Hematopoietic multipotent progenitor cell treated with erythropoietin and hydrocortisone succinate and interleukin-3 and kit ligand, for 6 days (in vitro differentiated cells): Measurements from ENCODE around the gene GRM5.

Source experiments
- DNase-seq: peaks from one replicate; pipeline ENCODE4 v3.0.0-alpha.2; 2015

The GRM5 gene

DNA sequence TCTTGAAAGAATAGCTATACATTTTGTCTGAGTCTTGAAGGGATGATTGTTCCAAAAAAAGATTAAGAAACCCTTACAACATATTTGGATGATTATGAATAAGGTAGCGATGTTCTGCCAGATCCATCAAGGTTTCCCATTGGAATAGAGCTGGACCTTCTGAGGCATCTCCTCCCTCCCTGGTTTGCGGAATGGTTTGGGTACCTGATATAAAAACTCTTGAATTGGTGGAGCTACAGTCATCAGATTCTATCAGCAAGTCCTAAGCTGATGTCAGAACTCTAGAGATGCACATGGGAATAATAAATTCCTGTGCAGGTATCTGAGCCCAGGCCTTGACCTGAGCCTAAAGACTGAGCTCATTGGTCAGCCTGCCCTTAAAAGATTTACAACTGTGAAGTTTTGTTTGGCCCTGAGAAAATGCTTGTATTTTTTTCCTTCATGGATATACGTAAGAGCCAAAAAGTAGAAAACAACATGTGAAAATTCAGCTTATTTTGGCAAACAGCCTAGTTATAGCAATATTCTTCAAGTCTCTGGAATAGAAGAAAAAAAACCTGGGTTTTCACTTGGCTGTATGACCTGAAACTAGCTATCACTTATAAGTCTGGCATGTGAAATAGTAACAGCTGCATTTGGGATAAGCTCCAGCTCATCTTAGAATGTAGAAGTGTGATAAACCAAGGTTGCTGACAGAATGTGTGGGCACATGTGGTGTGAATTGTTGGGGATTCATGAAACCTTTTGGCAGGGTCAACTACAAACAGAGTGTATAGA is 462.5 kb downstream of the GRM5 start:
- DNase-seq = no peak

DNA sequence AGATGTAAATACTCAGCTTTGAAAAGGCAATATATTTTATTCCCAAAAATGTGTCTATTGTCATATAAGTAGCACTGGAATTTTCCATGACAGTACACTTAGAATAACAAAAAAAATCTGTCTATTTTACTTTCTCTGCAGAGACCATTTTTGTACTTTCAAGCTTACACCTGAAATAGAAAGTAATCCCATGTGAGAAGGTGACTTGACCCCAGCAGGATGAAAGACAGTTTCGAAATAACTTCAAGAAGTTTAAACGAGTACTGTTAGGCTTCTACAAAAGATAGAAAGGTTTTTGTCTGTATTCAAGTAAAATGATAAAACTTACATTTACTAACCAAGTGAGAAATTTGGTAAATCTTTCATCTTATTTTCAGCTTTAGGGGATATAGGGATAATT is 468.4 kb downstream of the GRM5 start:
- DNase-seq = no peak

DNA sequence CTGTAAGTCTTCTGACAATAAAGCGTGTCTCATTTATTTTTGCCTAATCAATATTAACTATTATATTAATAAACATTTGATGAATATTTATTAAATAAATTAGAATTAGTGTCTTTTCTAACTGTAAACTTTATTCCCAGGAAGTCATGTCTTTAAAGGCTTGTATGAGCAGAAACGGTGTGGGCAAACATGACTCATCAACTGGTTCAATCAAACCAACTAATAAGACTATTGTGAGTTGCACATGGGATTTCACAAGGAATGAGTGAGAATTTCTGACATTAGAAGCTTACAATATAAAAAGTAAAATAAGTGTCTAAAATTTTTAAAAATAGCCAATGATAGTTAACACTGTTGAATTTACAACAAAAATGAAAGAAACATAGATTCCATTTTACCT is 469.0 kb downstream of the GRM5 start:
- DNase-seq = no peak

DNA sequence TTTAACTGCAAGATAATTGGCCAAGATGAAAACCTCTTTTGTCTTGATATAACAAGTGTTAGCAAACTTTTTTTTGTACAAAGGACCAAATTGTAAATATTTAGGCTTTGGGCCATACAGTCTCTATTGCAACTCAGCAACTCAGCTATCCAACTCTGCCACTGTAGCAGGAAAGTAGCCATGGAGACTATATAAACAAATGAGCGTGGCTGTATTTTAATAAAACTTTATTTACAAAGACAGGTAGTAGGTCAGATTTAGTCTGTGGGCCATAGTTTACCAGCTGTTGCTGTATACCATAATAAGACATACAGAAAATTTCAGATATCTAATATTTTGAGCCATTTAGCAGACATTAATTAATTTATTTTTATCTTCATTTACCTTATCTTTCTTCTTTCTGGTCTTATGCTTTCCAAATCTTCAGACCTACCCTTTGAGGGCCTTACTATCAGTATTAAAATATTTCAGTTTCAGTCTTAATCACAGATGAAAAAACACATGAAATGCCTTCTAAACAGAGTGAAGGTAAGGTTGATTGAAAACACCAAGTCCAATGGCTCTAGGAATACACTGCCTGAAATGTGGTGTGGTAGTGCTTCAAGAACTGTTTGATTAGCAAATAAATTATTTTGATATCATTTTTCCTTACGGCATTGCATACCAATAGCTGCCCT is 471.4 kb downstream of the GRM5 start:
- DNase-seq = no peak

DNA sequence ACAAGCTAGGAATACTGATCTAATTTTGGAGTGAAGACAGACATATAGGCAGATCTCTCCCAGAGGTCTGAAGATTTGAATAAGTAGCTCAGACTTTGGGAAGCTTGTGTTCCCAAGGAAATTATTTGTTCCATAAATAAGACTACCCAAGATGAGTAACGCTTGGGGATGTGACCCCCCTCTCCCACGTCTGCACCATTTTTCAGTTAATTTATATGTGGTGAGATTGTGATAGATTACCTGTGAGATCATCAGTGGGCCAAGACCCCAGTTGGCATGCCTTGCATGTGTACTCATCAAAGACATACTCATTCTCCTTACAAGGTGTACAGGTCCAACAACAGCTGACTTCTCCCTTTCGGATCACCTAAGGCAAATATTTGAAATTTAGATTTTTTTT is 475.4 kb downstream of the GRM5 start:
- no peak for DNase-seq

DNA sequence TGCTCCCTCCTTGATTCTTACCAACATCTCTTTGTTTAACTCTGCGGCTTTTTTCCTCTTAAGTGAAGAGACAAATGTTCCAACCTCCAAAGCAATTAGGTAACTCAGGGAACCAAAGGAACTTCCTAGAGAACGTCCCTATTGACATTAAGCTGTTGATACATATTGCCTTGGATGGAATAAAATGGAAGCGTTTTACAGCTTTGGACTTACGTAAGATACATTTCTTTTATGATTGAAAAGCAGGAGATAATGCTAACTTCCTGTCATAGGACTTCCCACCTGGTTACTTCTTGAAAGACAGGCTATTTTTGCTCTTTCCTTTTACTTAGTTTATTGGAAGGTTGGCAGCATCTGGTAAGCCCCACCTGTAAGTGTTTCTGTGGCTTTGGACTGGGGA is 482.5 kb downstream of the GRM5 start:
- no peak for DNase-seq

DNA sequence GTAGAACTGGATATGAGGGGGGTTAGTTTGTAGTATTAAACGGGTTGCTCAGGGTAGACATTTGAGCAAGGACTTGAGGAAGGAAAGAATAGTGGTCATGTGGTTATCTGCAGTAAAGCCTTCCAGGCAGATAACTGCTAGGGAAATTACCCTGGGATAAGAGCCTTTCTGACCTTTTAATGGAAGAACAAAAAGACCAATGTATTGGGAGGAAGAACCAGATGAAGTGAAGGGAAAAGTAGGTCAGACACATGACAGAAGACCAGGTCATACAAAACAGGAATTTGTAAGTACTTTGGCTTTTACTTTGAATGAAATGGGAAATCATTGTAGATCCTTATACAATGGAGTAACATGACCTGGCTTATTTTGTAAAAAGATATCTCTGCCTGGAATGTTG is 486.3 kb downstream of the GRM5 start:
- DNase-seq = no peak

DNA sequence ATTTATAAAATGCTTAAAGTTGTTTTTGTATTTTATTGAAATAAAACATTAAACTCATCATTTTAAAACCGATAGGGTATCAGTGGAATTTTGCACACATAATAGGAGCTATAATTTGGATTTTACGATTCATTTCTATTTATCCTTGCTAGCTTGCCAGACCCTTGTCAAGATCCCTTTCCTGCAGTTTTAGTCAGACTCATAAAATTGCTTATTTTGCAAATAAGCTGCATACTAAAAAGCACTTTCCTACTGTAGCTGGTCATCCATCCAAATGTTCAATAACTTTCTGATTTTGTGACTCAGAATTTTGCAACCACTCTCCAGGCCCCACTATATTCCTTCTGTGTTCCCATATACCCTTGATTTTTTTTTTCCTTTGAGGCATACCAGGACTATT is 489.0 kb downstream of the GRM5 start:
- DNase-seq = no peak

DNA sequence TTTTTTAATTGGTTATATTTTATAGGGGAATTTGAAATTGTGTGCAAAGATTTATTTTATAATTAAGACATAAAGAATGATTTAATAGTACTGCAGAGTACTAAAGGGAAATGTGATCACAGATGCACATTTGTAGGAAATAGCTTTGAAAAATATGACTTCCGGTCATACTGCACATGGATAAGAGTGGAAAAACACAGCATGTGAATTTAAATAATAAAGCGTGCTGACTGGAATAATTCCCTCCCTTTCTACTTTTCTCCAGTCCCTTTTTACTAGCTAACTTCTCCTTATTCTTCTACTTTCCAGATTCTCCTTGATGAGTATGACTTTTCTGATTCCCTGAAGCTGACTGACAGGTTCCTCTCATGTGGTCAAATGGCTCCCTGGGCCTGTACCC is 489.9 kb downstream of the GRM5 start:
- no peak for DNase-seq

DNA sequence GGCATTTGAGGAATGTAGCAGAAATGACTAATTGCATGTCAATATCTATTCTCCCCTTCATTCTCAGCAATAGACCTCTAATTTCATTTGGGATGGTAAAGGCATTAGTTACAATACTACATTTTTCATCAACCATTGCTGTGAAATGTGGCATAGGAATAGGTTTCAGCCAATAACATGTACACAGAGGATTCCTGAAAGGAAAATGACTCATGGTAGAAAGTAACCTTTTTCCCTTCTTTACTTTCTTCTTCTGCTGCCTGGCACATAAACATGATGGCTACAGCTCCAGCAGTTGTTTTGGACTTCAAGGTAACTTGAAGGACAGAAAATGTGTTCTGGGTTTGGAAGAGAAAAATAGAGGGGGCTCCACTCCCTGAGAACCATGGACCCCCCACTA is 496.4 kb downstream of the GRM5 start:
- no peak for DNase-seq

DNA sequence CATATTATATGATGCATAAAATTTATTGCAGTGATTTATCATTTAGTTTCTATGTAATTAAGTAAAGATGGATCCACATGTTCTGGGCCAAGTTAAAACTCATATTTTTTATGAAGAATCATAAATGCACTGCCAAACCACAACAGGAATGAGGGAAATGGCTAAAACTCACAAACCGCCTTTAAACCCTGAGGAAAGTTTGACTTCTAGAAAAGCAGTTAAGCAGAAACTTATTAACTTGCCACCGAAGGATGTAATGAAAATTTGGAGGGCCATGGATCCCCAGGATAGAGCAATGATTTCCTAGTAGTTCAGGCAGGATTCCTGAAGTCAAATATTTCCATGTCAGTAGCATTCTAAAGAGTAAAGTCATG is 510.0 kb downstream of the GRM5 start:
- DNase-seq = no peak

DNA sequence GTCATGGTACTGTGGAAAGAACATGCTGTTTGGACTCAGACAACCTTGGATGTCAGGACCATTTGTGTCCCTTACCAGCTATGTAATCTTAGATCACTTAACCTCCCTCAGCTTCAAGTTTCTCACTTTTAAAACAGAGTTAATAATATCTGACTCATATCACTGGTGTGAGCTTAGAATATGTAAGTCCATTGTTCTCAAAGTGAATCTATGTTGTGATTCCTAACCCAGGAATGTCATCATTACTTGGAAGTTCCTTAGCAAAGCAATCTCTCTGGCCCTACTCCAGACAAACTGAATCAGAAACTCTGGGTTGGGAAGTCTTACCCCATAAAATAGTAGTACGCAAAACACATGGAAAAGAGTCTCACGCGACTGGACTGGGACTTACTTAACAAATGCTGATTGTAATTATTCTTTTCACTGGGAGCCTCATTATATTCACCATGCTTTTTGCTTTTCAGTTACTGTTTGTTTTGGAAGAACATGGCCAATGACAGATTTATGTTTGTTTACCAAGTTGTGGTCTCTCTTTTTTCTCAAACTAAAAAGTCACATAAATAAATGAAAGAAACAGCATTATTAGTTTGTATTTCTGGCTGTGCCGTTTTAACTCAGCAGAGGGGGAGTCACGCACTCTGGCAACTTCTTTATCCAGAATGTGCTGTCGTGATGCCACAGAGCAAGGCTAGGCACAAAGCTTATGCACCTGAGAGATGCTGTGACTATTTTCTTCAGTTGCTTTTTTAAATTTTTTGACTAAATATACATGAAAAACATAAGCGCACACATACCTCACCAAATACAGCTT is 510.6 kb downstream of the GRM5 start:
- no peak for DNase-seq

DNA sequence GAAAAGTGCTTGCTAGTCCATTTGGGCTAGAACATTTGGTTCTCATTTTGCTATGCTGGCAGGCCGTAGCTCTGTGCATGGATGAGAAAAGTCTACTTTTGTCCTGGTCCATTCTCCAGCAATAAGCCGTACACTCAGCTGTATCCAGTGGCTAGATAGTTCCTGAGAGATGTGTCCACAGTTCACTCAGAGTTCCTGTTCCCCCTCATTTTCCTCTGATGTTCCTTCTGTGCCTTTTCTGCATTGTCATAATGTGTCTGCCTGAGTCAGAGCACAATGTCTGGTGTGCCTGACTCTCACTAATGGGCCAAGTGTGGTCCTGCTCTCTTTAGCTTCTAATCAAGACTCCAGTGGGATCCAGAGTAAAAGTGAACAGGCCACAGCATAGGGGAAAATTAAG is 512.6 kb downstream of the GRM5 start:
- DNase-seq = no peak

DNA sequence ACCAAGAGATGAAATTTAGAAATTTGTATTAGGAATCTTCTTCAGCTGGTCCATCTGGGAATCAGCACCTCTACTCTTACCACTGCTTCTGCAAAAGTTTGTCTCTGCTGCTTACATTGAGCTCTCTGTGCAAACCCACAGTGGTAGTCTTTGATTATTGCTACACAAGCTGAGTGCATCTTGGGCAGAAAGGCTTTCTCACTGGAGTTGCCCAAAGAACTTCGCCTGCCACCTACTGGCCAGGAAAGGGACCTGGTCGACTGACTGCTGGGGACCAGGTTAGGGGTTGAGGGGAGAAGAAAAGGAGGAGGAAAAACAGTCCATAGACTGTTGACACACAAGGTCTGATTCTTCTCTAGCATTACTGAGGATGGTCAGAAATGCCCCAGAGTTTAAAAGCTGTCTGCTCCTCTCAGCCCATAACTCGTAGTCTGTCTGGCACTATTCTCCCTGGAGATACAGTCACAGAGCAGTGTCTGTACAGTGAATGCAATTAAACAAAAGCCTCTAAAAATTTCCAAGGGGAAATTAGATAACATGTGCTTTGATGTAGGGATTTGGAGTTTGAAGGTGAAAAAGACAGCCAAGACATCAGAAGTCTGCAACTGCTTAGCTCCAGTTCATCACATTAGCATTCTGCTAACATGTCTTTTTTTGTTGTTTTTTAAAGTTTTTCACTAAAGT is 513.3 kb downstream of the GRM5 start:
- peak; percentile 76 for DNase-seq

DNA sequence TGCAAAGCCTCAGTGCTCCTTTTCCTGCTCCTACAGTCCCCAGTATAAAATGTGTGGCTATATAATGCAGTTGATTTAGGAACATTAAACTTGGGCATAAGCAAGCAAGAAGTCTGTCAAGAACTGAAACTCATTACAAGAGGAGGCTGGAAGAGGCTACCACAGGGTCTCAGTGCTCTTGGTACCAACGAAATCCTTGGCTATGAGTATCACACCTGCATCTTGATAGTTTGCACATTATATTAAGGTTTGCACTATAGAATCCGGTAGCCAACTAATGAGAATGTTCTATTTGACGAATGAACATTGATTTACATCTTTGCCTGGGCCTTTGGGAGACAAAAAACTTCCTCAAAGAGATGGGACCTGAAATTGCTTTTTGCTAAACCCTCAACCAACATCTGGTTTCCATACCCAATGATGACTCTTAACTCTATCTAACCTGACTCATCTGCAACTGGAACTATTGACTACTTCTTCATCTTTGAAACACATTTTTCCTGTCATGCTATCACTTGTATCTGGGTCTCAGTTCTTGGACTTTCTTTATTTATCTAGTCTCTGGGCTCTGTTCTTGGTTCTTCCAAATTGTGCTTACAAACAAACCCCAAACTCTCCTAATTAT is 521.0 kb downstream of the GRM5 start:
- DNase-seq = no peak

DNA sequence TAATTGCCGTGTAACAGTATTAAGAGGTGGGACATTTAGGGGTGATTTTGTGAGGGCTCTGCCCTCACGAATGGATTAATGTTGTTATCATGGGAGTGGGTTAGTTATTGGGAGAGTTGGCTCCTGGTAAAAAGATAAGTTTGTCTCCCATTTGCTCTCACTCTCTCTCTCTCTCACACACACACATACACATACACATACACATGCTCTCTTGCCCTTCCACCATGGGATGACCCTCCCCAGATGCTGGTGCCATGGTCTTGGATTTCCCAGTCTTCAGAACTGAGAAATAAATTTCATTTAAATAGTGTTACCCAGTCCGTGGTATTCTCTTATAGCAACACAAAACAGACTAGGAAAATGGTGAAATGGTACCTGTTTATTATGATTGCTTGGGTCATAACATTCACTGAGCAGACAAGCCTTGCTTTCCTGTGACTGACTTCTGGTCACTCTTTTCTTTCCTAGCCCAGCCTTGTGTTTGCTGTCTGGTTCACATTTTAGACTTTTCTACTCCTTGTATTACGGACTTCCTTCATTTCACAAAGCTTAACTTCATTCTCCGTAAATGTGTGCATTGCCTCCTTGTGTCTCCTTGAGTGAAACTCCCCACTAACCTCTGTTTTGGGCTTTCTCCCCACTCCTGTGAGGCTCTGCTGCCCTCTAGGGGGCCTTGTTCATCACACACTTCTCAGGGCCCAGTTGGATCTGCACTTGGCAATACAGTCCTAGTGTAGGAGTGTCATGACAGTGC is 521.7 kb downstream of the GRM5 start:
- peak; percentile 92 for DNase-seq

DNA sequence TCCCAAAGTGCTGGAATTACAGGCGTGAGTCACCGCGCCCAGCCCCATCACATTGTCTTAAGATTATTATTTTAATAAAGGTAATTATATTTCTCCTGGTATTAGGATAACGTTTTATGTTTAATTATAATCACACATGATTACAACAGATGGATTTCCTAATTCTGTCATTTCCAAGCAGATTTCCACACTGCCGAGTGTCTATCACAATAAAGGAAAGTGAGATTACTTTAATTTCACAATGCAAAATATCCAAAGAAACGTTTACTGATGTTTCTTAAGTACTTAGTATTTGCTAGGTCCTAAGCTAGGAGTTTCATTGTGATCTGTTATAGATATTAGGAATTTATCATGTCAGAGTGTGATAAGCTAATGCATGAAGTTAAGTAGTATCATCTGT is 524.8 kb downstream of the GRM5 start:
- no peak for DNase-seq

DNA sequence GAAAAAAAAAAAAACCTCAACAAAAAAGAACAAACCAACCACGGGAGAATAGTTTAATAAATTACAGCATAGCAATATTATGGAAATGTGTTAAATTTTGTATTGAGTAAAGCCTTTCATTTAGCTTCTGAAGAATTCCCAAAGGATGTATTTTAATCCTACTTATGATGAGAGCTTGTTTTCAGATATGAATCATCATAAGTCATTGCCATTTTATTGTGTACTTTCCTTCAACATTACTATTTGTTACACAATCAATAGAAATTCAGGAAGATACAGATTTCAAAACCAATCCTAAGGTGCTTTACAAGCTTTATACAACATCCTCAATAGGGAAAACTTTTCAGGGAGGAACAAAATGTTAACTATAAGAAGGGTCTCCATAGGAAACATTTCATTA is 527.7 kb downstream of the GRM5 start:
- DNase-seq = no peak

DNA sequence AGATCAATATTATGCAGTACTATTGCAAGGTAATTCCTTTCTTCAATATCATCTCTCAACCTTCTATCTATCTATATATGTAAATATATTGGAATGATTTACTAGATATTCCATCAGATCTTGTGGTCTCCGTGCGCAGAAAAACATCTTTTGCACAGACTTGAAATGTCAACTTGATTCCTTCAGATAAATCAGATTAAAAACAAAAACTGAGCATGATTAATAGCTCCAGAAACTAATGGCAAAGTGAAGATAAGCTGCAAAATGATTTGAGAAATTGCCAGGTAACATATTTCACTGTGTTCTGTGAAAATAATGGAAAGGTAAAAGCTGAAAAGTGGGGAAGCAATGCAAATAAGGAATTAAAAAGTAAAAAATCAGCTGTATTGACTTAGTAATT is 528.2 kb downstream of the GRM5 start:
- no peak for DNase-seq

DNA sequence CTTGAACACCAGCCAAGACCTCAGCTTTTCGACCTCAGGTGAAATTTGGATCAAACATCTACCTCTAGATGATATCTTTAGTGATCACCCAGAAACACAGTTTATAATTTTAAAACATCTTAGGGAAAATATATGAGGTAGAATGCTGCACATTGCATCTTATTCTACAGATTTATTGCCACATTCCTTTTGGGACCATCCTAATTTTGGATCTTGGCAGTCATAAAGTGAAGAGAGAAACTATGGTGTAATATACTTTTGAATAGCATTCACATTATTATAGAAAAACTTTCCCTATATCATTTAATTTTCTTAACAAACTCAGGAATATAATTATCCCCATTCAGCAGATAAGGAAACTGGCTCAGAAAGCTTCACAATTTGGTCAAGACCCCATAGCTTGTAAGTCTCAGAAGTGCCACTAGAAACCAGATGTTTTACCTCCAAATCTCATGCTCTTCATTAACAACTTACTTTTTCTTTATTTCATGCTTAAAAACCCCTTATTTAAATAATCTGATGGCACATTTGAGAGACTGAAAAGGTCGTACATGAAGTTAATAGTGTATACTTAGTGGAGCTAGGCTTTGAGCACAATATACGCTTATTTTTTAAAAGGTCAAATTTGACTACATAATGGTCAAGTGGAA is 529.0 kb downstream of the GRM5 start:
- DNase-seq = no peak

DNA sequence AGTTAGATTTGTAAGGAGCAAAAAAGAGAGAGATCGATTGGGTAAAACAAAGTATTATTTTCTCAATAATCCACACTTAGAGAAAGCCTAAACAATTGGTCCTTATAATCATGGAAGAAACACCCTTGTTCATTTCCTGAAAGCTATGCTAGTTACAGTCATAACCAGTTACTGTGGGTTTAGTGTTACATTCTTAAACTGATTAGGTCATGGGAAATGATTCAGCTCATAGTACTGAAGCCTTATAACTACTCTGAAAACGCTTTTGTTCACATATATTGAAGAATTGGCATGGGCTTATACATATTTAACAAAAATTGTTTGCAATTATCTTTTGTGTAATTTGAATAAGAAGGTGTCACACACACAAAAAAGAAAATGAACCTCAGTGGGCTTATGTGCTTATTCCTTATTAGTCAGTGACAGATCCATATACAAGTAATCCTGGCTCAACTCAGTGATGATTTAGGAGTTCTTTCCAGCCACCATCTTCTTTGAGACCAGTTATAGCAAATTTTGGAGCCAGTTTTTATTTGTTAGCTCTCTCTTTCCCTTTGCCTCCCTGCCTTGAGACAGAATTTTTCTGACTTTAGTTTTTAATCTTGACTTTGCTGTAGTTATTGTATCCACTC is 529.8 kb downstream of the GRM5 start:
- peak; percentile 16 for DNase-seq
